Smooth muscle cell (in vitro differentiated cells): ENCODE results near the gene FOXO6. TPM values are rescaled to one million over a fixed set of nuclear protein-coding genes. Genes with fewer than 3 reads are reported as not detected.

Experiments
- DNase-seq: peaks from one replicate; lab custom pipeline; 2025; ENCODE audit not compliant: unreplicated experiment; lab: John Stamatoyannopoulos, UW
- H2AFZ ChIP-seq: fragments of 200-600 bp; sonication (generic); 2 replicates; pipeline ENCODE4 v1.6.0; 2016; ENCODE audit warnings: antibody characterized with exemption, low read depth, mild to moderate bottlenecking
- H3F3A ChIP-seq: fragments of 200-600 bp; sonication (generic); 2 replicates; pipeline ENCODE4 v1.6.0; 2017; ENCODE audit warnings: antibody characterized with exemption, low read depth
- H3K27ac ChIP-seq: fragments of 200-600 bp; sonication (generic); 2 replicates; pipeline ENCODE4 v1.5.1; 2016; ENCODE audit warnings: low read depth, mild to moderate bottlenecking
- H3K27me3 ChIP-seq: fragments of 200-600 bp; sonication (generic); 2 replicates; pipeline ENCODE4 v1.6.1; 2016; ENCODE audit warnings: low read depth, mild to moderate bottlenecking
- H3K36me3 ChIP-seq: fragments of 200-600 bp; sonication (generic); 2 replicates; pipeline ENCODE4 v1.5.1; 2016; ENCODE audit warnings: low read depth
- H3K4me1 ChIP-seq: fragments of 200-600 bp; sonication (generic); 2 replicates; pipeline ENCODE4 v1.5.1; 2016; ENCODE audit warnings: low read depth
- H3K4me2 ChIP-seq: fragments of 200-600 bp; sonication (generic); 2 replicates; pipeline ENCODE4 v1.6.0; 2016; ENCODE audit warnings: mild to moderate bottlenecking
- H3K4me3 ChIP-seq: fragments of 200-600 bp; sonication (generic); 2 replicates; pipeline ENCODE4 v1.5.1; 2016; ENCODE audit warnings: mild to moderate bottlenecking
- H3K79me2 ChIP-seq: fragments of 200-600 bp; sonication (generic); 2 replicates; pipeline ENCODE4 v1.6.0; 2016; ENCODE audit warnings: low read depth, mild to moderate bottlenecking
- H3K9ac ChIP-seq: fragments of 200-600 bp; sonication (generic); 2 replicates; pipeline ENCODE4 v1.6.0; 2016; ENCODE audit warnings: low read depth
- H3K9me3 ChIP-seq: fragments of 200-600 bp; sonication (generic); replicated peaks from 2 replicates; pipeline ENCODE4 v1.5.1; 2016; ENCODE audit warnings: low read depth
- H4K20me1 ChIP-seq: fragments of 200-600 bp; sonication (generic); 2 replicates; pipeline ENCODE4 v1.6.0; 2016; ENCODE audit warnings: low read depth
- WGBS: methylation state at CpG from one replicate; pipeline ENCODE4 v1.1.7; 2016; ENCODE audit warnings: low lambda C conversion rate; 5-methylcytosine and 5-hydroxymethylcytosine counted together
- polyA plus RNA-seq: library from polyadenylated mRNA; unstranded; fragments of >200 nt; fragmentation: Nextera tagmentation; extraction: Ambion mirVana; gene quantifications from 2 replicates; pipeline ENCODE4 v1.2.1, GENCODE V29; 2016
- total RNA-seq: library from RNA; depleted of rRNA; stranded (reverse); fragments of >200 nt; gene quantifications from 2 replicates; pipeline ENCODE4 v1.2.3, GENCODE V29; 2014
- TF ChIP-seq, protein P1 (sequence below): fragments of 200-600 bp; sonication (generic); IDR thresholded peaks from 2 replicates; pipeline ENCODE4 v1.5.1; 2017; ENCODE audit warnings: borderline replicate concordance, mild to moderate bottlenecking, antibody characterized with exemption; ENCODE audit not compliant: insufficient read depth, poor library complexity, severe bottlenecking

The FOXO6 gene
- total and polyA plus RNA-seq, 2 experiments from 2014 or later: 0.85 to 1.7 TPM

DNA sequence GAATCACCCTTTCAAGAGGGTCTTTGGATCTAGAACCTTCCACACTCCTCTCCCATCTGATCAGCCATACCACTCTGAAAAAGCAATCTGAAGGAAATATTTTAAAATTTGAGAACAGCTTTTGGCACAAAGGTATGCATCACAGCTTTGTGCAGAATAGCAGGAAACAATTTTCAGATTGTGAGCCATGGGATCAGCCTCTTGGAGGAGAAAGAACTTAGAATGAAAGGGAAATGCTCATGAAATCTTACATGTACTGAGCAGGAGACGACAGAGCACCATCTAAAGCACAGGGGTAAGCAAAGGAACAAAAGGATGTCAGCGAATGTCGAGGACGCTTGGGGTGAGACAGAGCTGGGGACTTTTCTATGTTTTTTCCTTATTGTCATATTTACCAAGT, 68.8 kb downstream of the FOXO6 start:
- H3K4me1 ChIP-seq: peaks cover 4% of the 10 kb centered on the region
- no peaks in the 10 kb centered on the region for H3K79me2 ChIP-seq
- H3F3A ChIP-seq: no peaks in the 10 kb centered on the region
- H3K27ac ChIP-seq: no peak overlapping the region
- H3K27me3 ChIP-seq: no peaks in the 10 kb centered on the region
- DNase-seq: no peak
- WGBS: 96% methylated on average over 4 of the region's 4 CpGs
- no peak overlapping the region for H3K9ac ChIP-seq
- no peak overlapping the region for H2AFZ ChIP-seq
- H3K9me3 ChIP-seq: no peaks in the 10 kb centered on the region
- H3K36me3 ChIP-seq: no peaks in the 10 kb centered on the region
- H3K4me3 ChIP-seq: no peak overlapping the region
- no peak overlapping the region for H3K4me2 ChIP-seq
- TF ChIP-seq, protein P1, sequence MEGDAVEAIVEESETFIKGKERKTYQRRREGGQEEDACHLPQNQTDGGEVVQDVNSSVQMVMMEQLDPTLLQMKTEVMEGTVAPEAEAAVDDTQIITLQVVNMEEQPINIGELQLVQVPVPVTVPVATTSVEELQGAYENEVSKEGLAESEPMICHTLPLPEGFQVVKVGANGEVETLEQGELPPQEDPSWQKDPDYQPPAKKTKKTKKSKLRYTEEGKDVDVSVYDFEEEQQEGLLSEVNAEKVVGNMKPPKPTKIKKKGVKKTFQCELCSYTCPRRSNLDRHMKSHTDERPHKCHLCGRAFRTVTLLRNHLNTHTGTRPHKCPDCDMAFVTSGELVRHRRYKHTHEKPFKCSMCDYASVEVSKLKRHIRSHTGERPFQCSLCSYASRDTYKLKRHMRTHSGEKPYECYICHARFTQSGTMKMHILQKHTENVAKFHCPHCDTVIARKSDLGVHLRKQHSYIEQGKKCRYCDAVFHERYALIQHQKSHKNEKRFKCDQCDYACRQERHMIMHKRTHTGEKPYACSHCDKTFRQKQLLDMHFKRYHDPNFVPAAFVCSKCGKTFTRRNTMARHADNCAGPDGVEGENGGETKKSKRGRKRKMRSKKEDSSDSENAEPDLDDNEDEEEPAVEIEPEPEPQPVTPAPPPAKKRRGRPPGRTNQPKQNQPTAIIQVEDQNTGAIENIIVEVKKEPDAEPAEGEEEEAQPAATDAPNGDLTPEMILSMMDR: no peak
- no peaks in the 10 kb centered on the region for H4K20me1 ChIP-seq

DNA sequence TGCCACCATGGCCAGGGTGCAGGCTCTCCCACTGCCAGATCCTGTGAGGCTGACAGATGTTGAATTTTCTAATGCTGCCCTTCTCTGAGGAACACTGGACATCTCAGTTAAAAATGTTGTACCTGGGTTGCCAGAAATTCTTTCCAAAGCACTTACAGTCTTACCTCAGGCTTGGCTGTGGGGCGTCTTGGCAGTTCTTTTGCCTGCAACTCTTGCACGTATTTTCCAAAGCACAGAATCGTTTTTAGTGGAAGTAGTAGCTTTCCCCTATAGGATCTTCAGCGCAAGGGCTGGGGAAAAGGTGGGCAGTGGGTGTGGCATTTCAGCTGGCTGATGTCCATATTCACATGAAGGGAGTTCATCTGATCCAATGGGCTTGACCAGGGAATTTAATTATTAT, 69.3 kb downstream of the FOXO6 start:
- TF ChIP-seq, protein P1: no peak
- Histone ChIP-seq H3K4me2 (no peak overlapping the region), H3K9me3 (no peaks in the 10 kb centered on the region), H4K20me1 (no peaks in the 10 kb centered on the region), H3K4me1 (peaks cover 9% of the 10 kb centered on the region), H3K36me3 (no peaks in the 10 kb centered on the region), H3K79me2 (no peaks in the 10 kb centered on the region), H3F3A (no peaks in the 10 kb centered on the region), H3K27me3 (no peaks in the 10 kb centered on the region), H3K27ac (no peak overlapping the region), H3K9ac (no peak overlapping the region), H2AFZ (no peak overlapping the region), H3K4me3 (no peak overlapping the region)
- WGBS: 93% methylated on average over 4 of the region's 4 CpGs
- no peak for DNase-seq

- H3K9me3 ChIP-seq: no peaks in the 10 kb centered on the region
- DNase-seq: no peak
- 94% methylated on average over 20 of the region's 20 CpGs for WGBS
- no peaks in the 10 kb centered on the region for H3K79me2 ChIP-seq
- H3F3A ChIP-seq: no peaks in the 10 kb centered on the region
- no peaks in the 10 kb centered on the region for H3K27me3 ChIP-seq
- no peak overlapping the region for H2AFZ ChIP-seq
- no peak overlapping the region for H3K4me3 ChIP-seq
- H3K4me1 ChIP-seq: peaks cover 20% of the 10 kb centered on the region
- no peaks in the 10 kb centered on the region for H4K20me1 ChIP-seq
- no peak overlapping the region for H3K9ac ChIP-seq
- H3K36me3 ChIP-seq: no peaks in the 10 kb centered on the region
- TF ChIP-seq, protein P1: no peak
- no peak overlapping the region for H3K27ac ChIP-seq
- H3K4me2 ChIP-seq: no peak overlapping the region
Measured at GRCh38 chr1:41431490-41432350, 70.5 kb downstream of the FOXO6 start.

Other genes starting within 250 kb of the FOXO6 start
- gene SCMH1, start 119.1 kb upstream of the FOXO6 start, total RNA-seq: 33.0 and 46.4 TPM in 2 replicates
- 24.0 and 26.2 TPM in 2 replicates for gene SCMH1, start 119.1 kb upstream of the FOXO6 start, polyA plus RNA-seq
- not detected in 2 replicates for gene EDN2, start 123.2 kb downstream of the FOXO6 start, total RNA-seq
- gene EDN2, start 123.2 kb downstream of the FOXO6 start, polyA plus RNA-seq: not detected in 2 replicates